HepG2 (cell line): ENCODE data around the gene OR13J1. TPM values are rescaled to one million over a fixed set of nuclear protein-coding genes. Genes with fewer than 3 reads are reported as not detected.

Experiments
- DRAP1 ChIP-seq: IDR thresholded peaks from 2 replicates; pipeline ENCODE4 v1.6.1; 2016; ENCODE audit warnings: missing genetic modification reagents, missing compliant biosample characterization
- FOXC1 ChIP-seq: sonication (generic); formaldehyde crosslinking; IDR thresholded peaks from 2 replicates; pipeline ENCODE4 v1.8.0; 2022; ENCODE audit warnings: mild to moderate bottlenecking, missing genetic modification reagents, borderline replicate concordance
- HDAC2 ChIP-seq: sonication (generic); formaldehyde crosslinking; IDR thresholded peaks from 2 replicates; pipeline ENCODE4 v1.4.0; 2020; ENCODE audit warnings: missing genetic modification reagents
- HNF1B ChIP-seq: sonication (generic); formaldehyde crosslinking; IDR thresholded peaks from 2 replicates; pipeline ENCODE4 v1.5.1; 2020; ENCODE audit warnings: mild to moderate bottlenecking, moderate library complexity, missing genetic modification reagents
- KDM6A ChIP-seq: IDR thresholded peaks from 2 replicates; pipeline ENCODE4 v1.6.1; 2016; ENCODE audit warnings: low read depth
- KLF16 ChIP-seq, 2 experiments: sonication (generic) in 1 of 2; formaldehyde crosslinking in 1 of 2; IDR thresholded peaks; 2 replicates each; pipeline versions ENCODE4 v1.6.1 to v1.8.0; 2016 to 2023; ENCODE audit warnings: missing genetic modification reagents in 2 of 2, missing compliant biosample characterization in 1 of 2
- PHB2 ChIP-seq: fragments of 450-650 bp; IDR thresholded peaks from 2 replicates; pipeline ENCODE4 v1.6.1; 2018; ENCODE audit not compliant: partially characterized antibody
- STAT6 ChIP-seq: sonication (generic); formaldehyde crosslinking; IDR thresholded peaks from 2 replicates; pipeline ENCODE4 v1.4.0; 2020; ENCODE audit warnings: missing genetic modification reagents, mild to moderate bottlenecking, borderline replicate concordance
- ZNF235 ChIP-seq: sonication (generic); formaldehyde crosslinking; IDR thresholded peaks from 2 replicates; pipeline ENCODE4 v1.8.1; 2023; ENCODE audit warnings: mild to moderate bottlenecking, missing genetic modification reagents, borderline replicate concordance
- ZNF275 ChIP-seq: sonication (generic); formaldehyde crosslinking; IDR thresholded peaks from 2 replicates; pipeline ENCODE4 v1.8.0; 2022; ENCODE audit warnings: missing genetic modification reagents, mild to moderate bottlenecking, inconsistent platforms, borderline replicate concordance
- ZNF333 ChIP-seq: sonication (generic); formaldehyde crosslinking; IDR thresholded peaks from 2 replicates; pipeline ENCODE4 v1.4.0; 2020; ENCODE audit warnings: mild to moderate bottlenecking, missing genetic modification reagents, borderline replicate concordance
- ZNF816 ChIP-seq: sonication (generic); formaldehyde crosslinking; IDR thresholded peaks from 2 replicates; pipeline ENCODE4 v1.8.0; 2022; ENCODE audit warnings: missing genetic modification reagents, mild to moderate bottlenecking, borderline replicate concordance
- ZSCAN5A ChIP-seq: sonication (generic); formaldehyde crosslinking; IDR thresholded peaks from 2 replicates; pipeline ENCODE4 v1.8.0; 2022; ENCODE audit warnings: mild to moderate bottlenecking, missing genetic modification reagents, borderline replicate concordance
- polyA plus RNA-seq, 8 experiments: library from polyadenylated mRNA; depleted of rRNA in 3 of 8; stranded (reverse) in 7 of 8; unstranded in 1 of 8; fragments of >200 nt; fragmentation: Illumina TruSeq in 4 of 8; extraction: Trizol in 4 of 8; gene quantifications; 2 replicates each; pipeline versions ENCODE4 v1.2.1 to v1.2.3, GENCODE V29; 2011 to 2016; ENCODE audit warnings: low read depth in 4 of 8, missing spikeins in 1 of 8, mixed read lengths in 1 of 8; ENCODE audit not compliant: insufficient read depth in 1 of 8
- total RNA-seq, 5 experiments: library from RNA; depleted of rRNA; stranded (reverse); fragments of >200 nt; fragmentation: Illumina TruSeq; extraction: Trizol; gene quantifications; 2 replicates each; pipeline ENCODE4 v1.2.3, GENCODE V29; 2016; ENCODE audit warnings: low read depth in 1 of 5
- TF ChIP-seq, protein P1 (sequence below): sonication (generic); formaldehyde crosslinking; IDR thresholded peaks from 2 replicates; pipeline ENCODE4 v1.4.0; 2020; ENCODE audit warnings: missing genetic modification reagents, borderline replicate concordance
- TF ChIP-seq, protein P2 (sequence below): sonication (generic); formaldehyde crosslinking; IDR thresholded peaks from 2 replicates; pipeline ENCODE4 v1.8.1; 2023; ENCODE audit warnings: mild to moderate bottlenecking, missing genetic modification reagents, borderline replicate concordance

Gene OR13J1
- total and polyA plus RNA-seq, 2 of the 13 experiments (the other 11 are each of a cell fraction or from before 2014, with no cell fraction given), result not detected

GRCh38 chr9:35905912-35906679 is 35.9 kb upstream of the OR13J1 start, which contains the start of gene HRCT1 (continued):
- TF ChIP-seq HNF1B (CRISPR knock-in tag) (peak; percentile 66; the same call in 1 of the 2 replicates), KDM6A (no peak), ZNF275 (CRISPR knock-in tag) (no peak), ZSCAN5A (no peak), ZNF333 (CRISPR knock-in tag) (no peak), ZNF816 (CRISPR knock-in tag) (no peak), STAT6 (CRISPR knock-in tag) (no peak), ZNF235 (CRISPR knock-in tag) (no peak), PHB2 (no peak), KLF16 (CRISPR knock-in tag; IDR thresholded peaks at IDR 0.05) (no peak), FOXC1 (CRISPR knock-in tag) (no peak), DRAP1 (CRISPR knock-in tag) (peak; percentile 26; the same call in 1 of the 2 replicates), HDAC2 (CRISPR knock-in tag) (peak; percentile 87)
- TF ChIP-seq, protein P1, sequence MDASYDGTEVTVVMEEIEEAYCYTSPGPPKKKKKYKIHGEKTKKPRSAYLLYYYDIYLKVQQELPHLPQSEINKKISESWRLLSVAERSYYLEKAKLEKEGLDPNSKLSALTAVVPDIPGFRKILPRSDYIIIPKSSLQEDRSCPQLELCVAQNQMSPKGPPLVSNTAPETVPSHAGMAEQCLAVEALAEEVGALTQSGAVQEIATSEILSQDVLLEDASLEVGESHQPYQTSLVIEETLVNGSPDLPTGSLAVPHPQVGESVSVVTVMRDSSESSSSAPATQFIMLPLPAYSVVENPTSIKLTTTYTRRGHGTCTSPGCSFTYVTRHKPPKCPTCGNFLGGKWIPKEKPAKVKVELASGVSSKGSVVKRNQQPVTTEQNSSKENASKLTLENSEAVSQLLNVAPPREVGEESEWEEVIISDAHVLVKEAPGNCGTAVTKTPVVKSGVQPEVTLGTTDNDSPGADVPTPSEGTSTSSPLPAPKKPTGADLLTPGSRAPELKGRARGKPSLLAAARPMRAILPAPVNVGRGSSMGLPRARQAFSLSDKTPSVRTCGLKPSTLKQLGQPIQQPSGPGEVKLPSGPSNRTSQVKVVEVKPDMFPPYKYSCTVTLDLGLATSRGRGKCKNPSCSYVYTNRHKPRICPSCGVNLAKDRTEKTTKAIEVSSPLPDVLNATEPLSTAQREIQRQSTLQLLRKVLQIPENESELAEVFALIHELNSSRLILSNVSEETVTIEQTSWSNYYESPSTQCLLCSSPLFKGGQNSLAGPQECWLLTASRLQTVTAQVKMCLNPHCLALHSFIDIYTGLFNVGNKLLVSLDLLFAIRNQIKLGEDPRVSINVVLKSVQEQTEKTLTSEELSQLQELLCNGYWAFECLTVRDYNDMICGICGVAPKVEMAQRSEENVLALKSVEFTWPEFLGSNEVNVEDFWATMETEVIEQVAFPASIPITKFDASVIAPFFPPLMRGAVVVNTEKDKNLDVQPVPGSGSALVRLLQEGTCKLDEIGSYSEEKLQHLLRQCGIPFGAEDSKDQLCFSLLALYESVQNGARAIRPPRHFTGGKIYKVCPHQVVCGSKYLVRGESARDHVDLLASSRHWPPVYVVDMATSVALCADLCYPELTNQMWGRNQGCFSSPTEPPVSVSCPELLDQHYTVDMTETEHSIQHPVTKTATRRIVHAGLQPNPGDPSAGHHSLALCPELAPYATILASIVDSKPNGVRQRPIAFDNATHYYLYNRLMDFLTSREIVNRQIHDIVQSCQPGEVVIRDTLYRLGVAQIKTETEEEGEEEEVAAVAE (CRISPR knock-in tag), result no peak
- TF ChIP-seq, protein P2, sequence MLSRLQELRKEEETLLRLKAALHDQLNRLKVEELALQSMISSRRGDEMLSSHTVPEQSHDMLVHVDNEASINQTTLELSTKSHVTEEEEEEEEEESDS (CRISPR knock-in tag), result no peak
